A549 (cell line): Measurements from ENCODE around the gene MED4. TPM values are rescaled to one million over a fixed set of nuclear protein-coding genes. Genes with fewer than 3 reads are reported as not detected.
A peak's percentile ranks its signal among the peaks of the same experiment; 100 is the strongest.

Experiments
- ATAC-seq, 2 experiments: fragments of 200-7000 bp in 1 of 2; fragments of >200 bp in 1 of 2; cut with Nextera tagmentation in 1 of 2; cut with Tn5 transposase in 1 of 2; 3 replicates each; pipeline versions ENCODE4 v1.8.0 to v1.9.1; 2018 to 2020; ENCODE audit warnings: mild to moderate bottlenecking in 1 of 2, moderate library complexity in 1 of 2
- CTCF ChIA-PET: fragments of 300-600 bp; sonication (Branson Sonifier 250); formaldehyde crosslinking; extraction: SDS; loops from one replicate; lab custom pipeline; 2021; ENCODE audit warnings: antibody characterized with exemption, inconsistent platforms; lab: Yijun Ruan, JAX
- POLR2A ChIA-PET: fragments of 350-600 bp; formaldehyde crosslinking; extraction: SDS; loops from one replicate; lab custom pipeline; 2021; ENCODE audit warnings: antibody characterized with exemption, inconsistent platforms; lab: Yijun Ruan, JAX
- DNase-seq, 2 experiments: peaks; one replicate each; pipeline versions ENCODE4 v3.0.0 to v3.0.0-alpha.2; 2011 to 2016; ENCODE audit warnings: low read depth in 1 of 2, low spot score in 1 of 2
- FAIRE-seq: peaks from 2 replicates; lab custom pipeline; 2011; peaks lifted over from hg19 to GRCh38; lab: Jason Lieb, UNC
- H3K27ac ChIP-seq, 2 experiments: fragments of >200 bp; sonication (Bioruptor Twin); formaldehyde crosslinking; 3 replicates each; pipeline ENCODE4 v1.5.1; 2016 to 2017
- H3K4me1 ChIP-seq: fragments of >200 bp; sonication (Bioruptor Twin); formaldehyde crosslinking; 3 replicates; pipeline ENCODE4 v1.6.1; 2016
- H3K4me2 ChIP-seq: fragments of >200 bp; sonication (Bioruptor Twin); formaldehyde crosslinking; 3 replicates; pipeline ENCODE4 v1.6.1; 2016
- H3K4me3 ChIP-seq: fragments of >200 bp; sonication (Bioruptor Twin); formaldehyde crosslinking; 3 replicates; pipeline ENCODE4 v1.5.1; 2016
- H3K9me3 ChIP-seq: fragments of >200 bp; sonication (Bioruptor Twin); formaldehyde crosslinking; 3 replicates; pipeline ENCODE4 v1.6.1; 2016
- CEBPB ChIP-seq, 2 experiments: fragments of >200 bp in 1 of 2; sonication (Bioruptor Twin) in 1 of 2; formaldehyde crosslinking in 1 of 2; IDR thresholded peaks; 2 replicates each; pipeline ENCODE4 v1.6.1; 2012 to 2016
- EHF ChIP-seq: fragments of 250-450 bp; sonication (Bioruptor Pico); IDR thresholded peaks from 2 replicates; pipeline ENCODE4 v1.5.0; 2020; ENCODE audit warnings: mild to moderate bottlenecking
- EHMT2 ChIP-seq: fragments of 200-600 bp; sonication (generic); IDR thresholded peaks from 2 replicates; pipeline ENCODE4 v1.6.1; 2016; ENCODE audit warnings: antibody characterized with exemption, low read depth, mild to moderate bottlenecking, moderate library complexity
- FOSB ChIP-seq: fragments of 250-450 bp; sonication (Bioruptor Pico); IDR thresholded peaks from 2 replicates; pipeline ENCODE4 v1.5.0; 2020; ENCODE audit warnings: mild to moderate bottlenecking, moderate library complexity
- FOSL2 ChIP-seq, 2 experiments: fragments of 450-650 bp in 1 of 2; fragments of >200 bp in 1 of 2; sonication (Bioruptor Twin) in 1 of 2; formaldehyde crosslinking; IDR thresholded peaks; 2 replicates each; pipeline versions ENCODE4 v1.5.0 to v1.6.1; 2016 to 2020; ENCODE audit warnings: mild to moderate bottlenecking in 1 of 2, moderate library complexity in 1 of 2
- KDM5A ChIP-seq: fragments of 200-600 bp; sonication (generic); IDR thresholded peaks from 2 replicates; pipeline ENCODE4 v1.6.1; 2016; ENCODE audit warnings: antibody characterized with exemption, mild to moderate bottlenecking
- MAFK ChIP-seq: fragments of 450-650 bp; IDR thresholded peaks from 2 replicates; pipeline ENCODE4 v1.6.1; 2014; ENCODE audit not compliant: partially characterized antibody
- MAZ ChIP-seq: fragments of 150-350 bp; IDR thresholded peaks from 2 replicates; pipeline ENCODE4 v1.6.1; 2014; ENCODE audit warnings: antibody characterized with exemption, low read depth, low read length, borderline replicate concordance
- PHF8 ChIP-seq: fragments of 200-600 bp; sonication (generic); IDR thresholded peaks from 2 replicates; pipeline ENCODE4 v1.6.1; 2016; ENCODE audit warnings: low read depth, mild to moderate bottlenecking, antibody characterized with exemption, moderate library complexity, borderline replicate concordance
- POLR2A ChIP-seq: IDR thresholded peaks from 2 replicates; pipeline ENCODE4 v1.6.1; 2012; ENCODE audit warnings: mild to moderate bottlenecking, low read length
- RAD21 ChIP-seq, 2 experiments: fragments of >200 bp in 1 of 2; sonication (Bioruptor Twin) in 1 of 2; formaldehyde crosslinking in 1 of 2; IDR thresholded peaks in 1 of 2; conservative IDR thresholded peaks in 1 of 2; 2 replicates in 1 of 2; 3 replicates in 1 of 2; pipeline ENCODE4 v1.6.1; 2012 to 2018; ENCODE audit warnings: inconsistent platforms in 1 of 2
- RCOR1 ChIP-seq: fragments of 150-350 bp; IDR thresholded peaks from 2 replicates; pipeline ENCODE4 v1.6.1; 2014; ENCODE audit warnings: antibody characterized with exemption, low read length, low read depth
- RFX5 ChIP-seq: fragments of 450-650 bp; IDR thresholded peaks from 2 replicates; pipeline ENCODE4 v1.7.1; 2014; ENCODE audit warnings: antibody characterized with exemption, mild to moderate bottlenecking, moderate library complexity
- SMC3 ChIP-seq: fragments of >200 bp; sonication (Bioruptor Twin); formaldehyde crosslinking; IDR thresholded peaks from 3 replicates; pipeline ENCODE4 v1.6.1; 2018; ENCODE audit warnings: inconsistent platforms
- ZNF302 ChIP-seq: fragments of 250-450 bp; sonication (Bioruptor Pico); IDR thresholded peaks from 2 replicates; pipeline ENCODE4 v1.9.0; 2021; ENCODE audit warnings: inconsistent platforms, mild to moderate bottlenecking, moderate library complexity
- WGBS: methylation state at CpG from one replicate; pipeline ENCODE4 v1.1.6; 2017; ENCODE audit errors: missing lambda C conversion rate; 5-methylcytosine and 5-hydroxymethylcytosine counted together
- polyA plus RNA-seq, 4 experiments: library from polyadenylated mRNA; depleted of rRNA in 3 of 4; stranded (reverse); fragments of >200 nt; fragmentation: RNase III in 1 of 4; extraction: RNeasy Plus Mini Kit Qiagen cat#74134 plus additional on column Dnase treatment in 1 of 4; gene quantifications; 2 replicates in 3 of 4; 3 replicates in 1 of 4; pipeline ENCODE4 v1.2.3, GENCODE V29; 2011 to 2017
- TF ChIP-seq, protein P1 (sequence below): IDR thresholded peaks from 2 replicates; pipeline ENCODE4 v1.6.1; 2012; ENCODE audit warnings: low read depth, borderline replicate concordance
- TF ChIP-seq, protein P2 (sequence below): fragments of >200 bp; sonication (Bioruptor Twin); formaldehyde crosslinking; IDR thresholded peaks from 3 replicates; pipeline ENCODE4 v1.5.1; 2016
- TF ChIP-seq, protein P3 (sequence below): fragments of 450-650 bp; IDR thresholded peaks from 2 replicates; pipeline ENCODE4 v1.6.1; 2014; ENCODE audit warnings: antibody characterized with exemption

Gene MED4
- polyA plus RNA-seq, 2 of the 4 experiments (the other 2 are of a cell fraction): 30.5 to 41.9 TPM

DNA sequence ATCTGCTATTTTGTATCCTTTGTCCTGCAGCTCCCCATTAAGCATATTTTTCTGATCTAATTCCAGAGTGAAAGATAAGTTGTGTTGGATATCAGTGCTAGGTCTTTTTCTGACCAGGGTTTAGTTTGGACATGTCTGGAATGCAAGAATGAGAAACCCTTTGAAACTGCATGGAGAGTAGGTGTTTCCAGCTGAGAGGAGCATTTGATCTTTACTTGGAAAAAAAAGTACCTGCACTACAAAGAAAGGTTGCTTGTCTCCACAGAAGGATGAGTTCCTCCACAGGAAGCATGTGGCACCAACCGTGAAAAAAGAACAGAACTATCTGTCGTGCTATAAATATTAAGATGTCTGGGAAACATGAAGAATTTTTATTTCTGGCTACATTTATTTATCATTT, 36.6 kb upstream of the MED4 start:
- FAIRE-seq (no peak), ATAC-seq (no peak), DNase-seq (no peak)
- TF ChIP-seq KDM5A: no peak
- TF ChIP-seq FOSB (CRISPR knock-in tag): no peak
- TF ChIP-seq, protein P1, sequence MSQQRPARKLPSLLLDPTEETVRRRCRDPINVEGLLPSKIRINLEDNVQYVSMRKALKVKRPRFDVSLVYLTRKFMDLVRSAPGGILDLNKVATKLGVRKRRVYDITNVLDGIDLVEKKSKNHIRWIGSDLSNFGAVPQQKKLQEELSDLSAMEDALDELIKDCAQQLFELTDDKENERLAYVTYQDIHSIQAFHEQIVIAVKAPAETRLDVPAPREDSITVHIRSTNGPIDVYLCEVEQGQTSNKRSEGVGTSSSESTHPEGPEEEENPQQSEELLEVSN: no peak
- no peak for TF ChIP-seq PHF8
- no peak for TF ChIP-seq FOSL2 (IDR thresholded peaks at IDR 0.05)
- no peak for TF ChIP-seq FOSL2 (CRISPR knock-in tag; IDR thresholded peaks at IDR 0.05)
- H3K9me3 ChIP-seq: no peaks in the 10 kb centered on the region
- ChIA-PET CTCF (interaction anchor here (1.3 kb wide), 1 partner anchor 449 kb away, joined by 3 read pairs; no protein-coding TSS in a partner anchor), POLR2A (no interaction called here)
- H3K4me2 ChIP-seq: no peak overlapping the region
- no peak overlapping the region for H3K4me3 ChIP-seq
- no peaks in the 10 kb centered on the region for H3K4me1 ChIP-seq
- H3K27ac ChIP-seq: no peak overlapping the region
- WGBS: 81% methylated on average over 2 of the region's 2 CpGs

DNA sequence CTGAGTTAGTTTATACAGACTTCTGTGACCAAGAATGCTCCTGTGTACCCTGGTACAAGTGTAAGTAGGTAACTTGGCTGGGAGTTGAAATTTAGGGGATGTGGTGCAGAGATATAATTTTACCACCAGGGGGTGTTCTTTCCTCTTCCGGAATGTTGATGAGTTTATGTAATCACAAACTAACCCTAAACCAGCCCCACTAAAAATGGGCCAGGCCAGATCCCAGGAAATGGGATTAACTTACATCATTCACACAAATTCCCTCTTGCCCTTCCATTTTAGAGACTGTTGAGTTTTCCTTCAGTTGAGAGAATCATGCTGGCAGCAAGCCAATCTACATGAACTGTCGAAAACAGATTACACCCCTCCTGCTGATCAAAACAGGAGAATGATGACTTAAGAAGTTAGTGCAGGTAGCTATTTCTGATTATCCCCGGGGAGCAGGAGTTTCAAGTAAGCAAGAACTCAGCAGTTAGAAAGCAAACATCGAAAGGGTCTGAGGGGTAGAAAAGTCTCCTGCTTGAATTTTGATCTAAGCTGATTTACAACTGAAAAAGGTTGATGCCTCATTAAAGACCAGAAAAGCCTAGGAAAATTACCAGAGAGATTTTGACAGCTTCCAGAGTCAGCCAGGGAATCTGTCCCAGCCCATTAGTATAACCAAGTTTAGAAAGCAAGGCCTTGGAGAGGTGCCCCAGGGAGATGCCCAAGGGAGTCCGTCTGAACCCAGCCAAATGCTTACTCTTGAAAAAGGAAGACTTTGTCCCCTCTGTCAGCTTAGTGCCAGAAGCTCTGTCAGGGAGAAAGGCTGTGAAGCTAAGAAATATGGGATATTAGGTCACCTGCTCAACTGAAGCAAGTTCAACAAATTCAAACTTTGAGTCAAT, 32.3 kb upstream of the MED4 start:
- H3K4me2 ChIP-seq: no peak overlapping the region
- ATAC-seq (peak; percentile 71 to 79; a peak in 4 of 6 replicates), DNase-seq (peak; percentile 33 to 57), FAIRE-seq (no peak)
- ChIA-PET POLR2A (no interaction called here), CTCF (interaction anchor here (0.7 to 2.6 kb wide), 16 partner anchors 9 to 630 kb away, joined by 3 to 22 read pairs (median 4); partner anchors contain the start of gene ITM2B)
- no peaks in the 10 kb centered on the region for H3K4me1 ChIP-seq
- 0 out of 6 replicates have a peak overlapping the region, but pooled peaks of 1 of the 2 experiments have one; percentile 6 for H3K27ac ChIP-seq
- H3K4me3 ChIP-seq: no peak overlapping the region
- no peaks in the 10 kb centered on the region for H3K9me3 ChIP-seq
- TF ChIP-seq EHF (CRISPR knock-in tag) (no peak), MAFK (no peak), RAD21 (conservative IDR thresholded peaks at IDR 0.05 in 1 of 2, IDR thresholded peaks at IDR 0.05 in 1 of 2) (peak; percentile 69 to 74), CEBPB (IDR thresholded peaks at IDR 0.05) (peak in 1 of 2 experiments; percentile 19; a peak in 1 of 4 replicates), SMC3 (peak; percentile 79)
- TF ChIP-seq, protein P2, sequence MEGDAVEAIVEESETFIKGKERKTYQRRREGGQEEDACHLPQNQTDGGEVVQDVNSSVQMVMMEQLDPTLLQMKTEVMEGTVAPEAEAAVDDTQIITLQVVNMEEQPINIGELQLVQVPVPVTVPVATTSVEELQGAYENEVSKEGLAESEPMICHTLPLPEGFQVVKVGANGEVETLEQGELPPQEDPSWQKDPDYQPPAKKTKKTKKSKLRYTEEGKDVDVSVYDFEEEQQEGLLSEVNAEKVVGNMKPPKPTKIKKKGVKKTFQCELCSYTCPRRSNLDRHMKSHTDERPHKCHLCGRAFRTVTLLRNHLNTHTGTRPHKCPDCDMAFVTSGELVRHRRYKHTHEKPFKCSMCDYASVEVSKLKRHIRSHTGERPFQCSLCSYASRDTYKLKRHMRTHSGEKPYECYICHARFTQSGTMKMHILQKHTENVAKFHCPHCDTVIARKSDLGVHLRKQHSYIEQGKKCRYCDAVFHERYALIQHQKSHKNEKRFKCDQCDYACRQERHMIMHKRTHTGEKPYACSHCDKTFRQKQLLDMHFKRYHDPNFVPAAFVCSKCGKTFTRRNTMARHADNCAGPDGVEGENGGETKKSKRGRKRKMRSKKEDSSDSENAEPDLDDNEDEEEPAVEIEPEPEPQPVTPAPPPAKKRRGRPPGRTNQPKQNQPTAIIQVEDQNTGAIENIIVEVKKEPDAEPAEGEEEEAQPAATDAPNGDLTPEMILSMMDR: peak; percentile 64
- TF ChIP-seq, protein P3, sequence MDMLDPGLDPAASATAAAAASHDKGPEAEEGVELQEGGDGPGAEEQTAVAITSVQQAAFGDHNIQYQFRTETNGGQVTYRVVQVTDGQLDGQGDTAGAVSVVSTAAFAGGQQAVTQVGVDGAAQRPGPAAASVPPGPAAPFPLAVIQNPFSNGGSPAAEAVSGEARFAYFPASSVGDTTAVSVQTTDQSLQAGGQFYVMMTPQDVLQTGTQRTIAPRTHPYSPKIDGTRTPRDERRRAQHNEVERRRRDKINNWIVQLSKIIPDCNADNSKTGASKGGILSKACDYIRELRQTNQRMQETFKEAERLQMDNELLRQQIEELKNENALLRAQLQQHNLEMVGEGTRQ: no peak
- WGBS: 55% methylated on average over 5 of the region's 5 CpGs

DNA sequence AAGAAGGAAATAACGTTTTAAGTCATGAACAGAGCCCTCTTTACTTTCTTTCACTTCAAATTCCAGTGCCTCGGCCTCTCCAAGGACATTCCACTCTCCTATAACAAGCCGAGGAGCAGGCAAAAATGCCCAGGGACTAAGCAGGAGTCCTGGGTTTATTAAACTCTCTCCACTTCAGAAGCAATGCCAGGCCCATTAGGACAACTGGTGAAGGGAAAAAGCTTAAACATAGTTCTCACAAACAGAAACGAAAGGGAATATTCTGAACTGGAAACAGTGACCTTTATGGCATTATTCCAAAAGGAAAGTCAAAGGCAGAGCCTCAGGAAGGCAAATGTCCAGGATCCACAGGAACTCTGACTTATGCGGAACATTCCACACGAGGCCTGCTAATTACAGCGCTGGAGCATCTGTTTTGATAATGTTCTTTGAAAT, 30.9 kb upstream of the MED4 start:
- FAIRE-seq: no peak
- Histone ChIP-seq H3K4me1 (no peaks in the 10 kb centered on the region), H3K4me3 (no peak overlapping the region), H3K9me3 (no peaks in the 10 kb centered on the region), H3K4me2 (no peak overlapping the region), H3K27ac (no peak overlapping the region)
- ChIA-PET POLR2A (no interaction called here), CTCF (interaction anchor here (0.7 to 2.6 kb wide), 11 partner anchors 8 to 643 kb away, joined by 3 to 22 read pairs (median 4); partner anchors contain the start of gene ITM2B)
- TF ChIP-seq POLR2A (no peak), RCOR1 (no peak), MAZ (no peak), EHMT2 (no peak), RFX5 (no peak), RAD21 (conservative IDR thresholded peaks at IDR 0.05 in 1 of 2, IDR thresholded peaks at IDR 0.05 in 1 of 2) (no peak), KDM5A (no peak), MAFK (no peak), ZNF302 (CRISPR knock-in tag) (no peak)
- no peak for ATAC-seq
- no peak for DNase-seq
- 58% methylated on average over 7 of the region's 7 CpGs for WGBS
